CD14-positive monocyte (primary cell): Measurements from ENCODE around the gene LIN28B. TPM values are rescaled to one million over a fixed set of nuclear protein-coding genes. Genes with fewer than 3 reads are reported as not detected.

Experiments
- DNase-seq, 3 donors: peaks; one replicate each; pipeline ENCODE4 v3.0.0-alpha.2; 2011 to 2022
- H2AFZ ChIP-seq: 2 replicates; pipeline ENCODE4 v1.6.0; 2012; ENCODE audit warnings: mild to moderate bottlenecking, low read depth, low read length, inconsistent platforms; ENCODE audit not compliant: insufficient read depth, poor library complexity, severe bottlenecking
- H3K27ac ChIP-seq, 2 donors: 1 replicate in 1 of 2; 2 replicates in 1 of 2; pipeline ENCODE4 v1.5.1; 2012 to 2013; ENCODE audit warnings: low read length in 2 of 2, control low read depth in 1 of 2, inconsistent platforms in 1 of 2, low read depth in 1 of 2, mild to moderate bottlenecking in 1 of 2
- H3K27me3 ChIP-seq, 2 donors: one replicate each; pipeline versions ENCODE4 v1.6.0 to v1.6.1; 2011 to 2013; ENCODE audit warnings: low read length in 2 of 2; ENCODE audit not compliant: control insufficient read depth in 2 of 2, insufficient read depth in 2 of 2
- H3K36me3 ChIP-seq, 2 donors: replicated peaks in 1 of 2; 1 replicate in 1 of 2; 2 replicates in 1 of 2; pipeline versions ENCODE4 v1.5.1 to v1.6.1; 2012 to 2013; ENCODE audit warnings: low read length in 2 of 2, control low read depth in 1 of 2, inconsistent platforms in 1 of 2, mild to moderate bottlenecking in 1 of 2; ENCODE audit not compliant: insufficient read depth in 2 of 2, control insufficient read depth in 1 of 2
- H3K4me1 ChIP-seq, 2 donors: 1 replicate in 1 of 2; 2 replicates in 1 of 2; pipeline versions ENCODE4 v1.5.1 to v1.6.1; 2012 to 2013; ENCODE audit warnings: low read length in 2 of 2, control low read depth in 1 of 2, inconsistent platforms in 1 of 2, mild to moderate bottlenecking in 1 of 2, moderate library complexity in 1 of 2; ENCODE audit not compliant: insufficient read depth in 2 of 2, control insufficient read depth in 1 of 2
- H3K4me2 ChIP-seq: replicated peaks from 2 replicates; pipeline ENCODE3; 2012; ENCODE audit warnings: low read length, moderate library complexity, mild to moderate bottlenecking; ENCODE audit not compliant: poor library complexity, severe bottlenecking; ENCODE audit errors: extremely low read depth
- H3K4me3 ChIP-seq, 3 experiments: fragments of 200-600 bp in 1 of 3; sonication (generic) in 1 of 3; replicated peaks in 1 of 3; 1 replicate in 2 of 3; 2 replicates in 1 of 3; pipeline ENCODE4 v1.5.1; 2011 to 2013; ENCODE audit warnings: low read length in 3 of 3, mild to moderate bottlenecking in 3 of 3, control low read depth in 2 of 3, low read depth in 2 of 3, inconsistent platforms in 1 of 3, moderate library complexity in 1 of 3
- H3K79me2 ChIP-seq: 2 replicates; pipeline ENCODE4 v1.6.0; 2012; ENCODE audit warnings: mild to moderate bottlenecking, control low read depth, inconsistent platforms, low read length, moderate library complexity; ENCODE audit not compliant: insufficient read depth
- H3K9ac ChIP-seq: 2 replicates; pipeline ENCODE4 v1.6.0; 2017; ENCODE audit warnings: low read length, mild to moderate bottlenecking; ENCODE audit not compliant: insufficient read depth, poor library complexity, severe bottlenecking
- H3K9me3 ChIP-seq, 2 donors: replicated peaks in 1 of 2; 1 replicate in 1 of 2; 2 replicates in 1 of 2; pipeline versions ENCODE4 v1.5.1 to v1.6.1; 2012 to 2013; ENCODE audit warnings: low read length in 2 of 2, control low read depth in 1 of 2; ENCODE audit not compliant: control insufficient read depth in 1 of 2, insufficient read depth in 1 of 2
- H4K20me1 ChIP-seq: 2 replicates; pipeline ENCODE4 v1.6.0; 2012; ENCODE audit warnings: mild to moderate bottlenecking, low read length, control low read depth, moderate library complexity; ENCODE audit not compliant: insufficient read depth
- H3K27ac Mint-ChIP-seq, 7 donors: one replicate each; pipeline ENCODE4 v1.8.0; 2020; ENCODE audit warnings: mild to moderate bottlenecking in 7 of 7, mixed read lengths in 7 of 7, moderate library complexity in 6 of 7, inconsistent platforms in 2 of 7
- H3K27me3 Mint-ChIP-seq, 3 donors: one replicate each; pipeline ENCODE4 v1.8.0; 2021 to 2022; ENCODE audit warnings: low read depth in 3 of 3, mild to moderate bottlenecking in 3 of 3, mixed read lengths in 3 of 3, moderate library complexity in 3 of 3, inconsistent platforms in 1 of 3
- H3K36me3 Mint-ChIP-seq, 2 donors: one replicate each; pipeline ENCODE4 v1.8.0; 2020; ENCODE audit warnings: mixed read lengths in 2 of 2, inconsistent platforms in 1 of 2, mild to moderate bottlenecking in 1 of 2
- H3K4me1 Mint-ChIP-seq: one replicate; pipeline ENCODE4 v1.8.0; 2020; ENCODE audit warnings: mild to moderate bottlenecking, mixed read lengths
- H3K4me3 Mint-ChIP-seq, 2 donors: one replicate each; pipeline ENCODE4 v1.8.0; 2020; ENCODE audit warnings: mild to moderate bottlenecking in 2 of 2, mixed read lengths in 2 of 2, moderate library complexity in 1 of 2
- H3K9me3 Mint-ChIP-seq, 7 donors: one replicate each; pipeline ENCODE4 v1.8.0; 2020 to 2022; ENCODE audit warnings: mixed read lengths in 7 of 7, mild to moderate bottlenecking in 6 of 7, moderate library complexity in 6 of 7, inconsistent platforms in 2 of 7
- CTCF ChIP-seq: fragments of 200-600 bp; IDR thresholded peaks from one replicate; pipeline ENCODE4 v1.8.0; 2022; ENCODE audit warnings: antibody characterized with exemption, mild to moderate bottlenecking
- WGBS: methylation state at CpG from one replicate; pipeline ENCODE4 v1.1.5; 2013; ENCODE audit warnings: missing lambda C conversion rate; ENCODE audit not compliant: insufficient coverage; 5-methylcytosine and 5-hydroxymethylcytosine counted together
- intact Hi-C, 2 donors: fragments of 100-400 bp; cut with micrococcal nuclease; formaldehyde crosslinking; loops; one replicate each; pipeline versions ENCODE4 v1.15.0 to v1.15.1; 2023
- polyA minus RNA-seq: library from RNA; depleted of rRNA, polyadenylated mRNA; stranded (reverse); fragments of >200 nt; gene quantifications from 2 replicates; pipeline ENCODE4 v1.2.3, GENCODE V29; 2012
- polyA plus RNA-seq, 3 donors: library from polyadenylated mRNA; depleted of rRNA in 1 of 3; unstranded in 2 of 3; stranded (reverse) in 1 of 3; fragments of 300-500 nt in 2 of 3; fragments of >200 nt in 1 of 3; fragmentation: Illumina TruSeq in 2 of 3; gene quantifications; 1 replicate in 2 of 3; 2 replicates in 1 of 3; pipeline ENCODE4 v1.2.3, GENCODE V29; 2012 to 2021
- total RNA-seq, 12 experiments: library from RNA in 1 of 12; stranded (reverse) in 1 of 12; fragments of 120-200 nt in 1 of 12; gene quantifications; one replicate each; pipeline ENCODE4 v1.2.4 and lab custom pipeline; 2013 to 2026; ENCODE audit warnings: mixed read lengths in 6 of 12, inconsistent platforms in 1 of 12

Gene LIN28B
- total RNA-seq (2013) = 0.04 TPM
- polyA plus RNA-seq = not detected
- polyA minus RNA-seq = under 0.01 TPM in 1 of 2 replicates, not detected in the other
- total RNA-seq (lab: John Stamatoyannopoulos, UW) = 0 to 2.9 (median 0) reads per million in 11 experiments

- no peaks in the 10 kb centered on the region for H3K36me3 ChIP-seq
- Mint-ChIP-seq H3K4me1 (peaks cover 8% of the 10 kb centered on the region), H3K9me3 (peaks cover 4 to 24% (median 12%) of the 10 kb centered on the region in 7 donors), H3K27me3 (peaks cover 72 to 80% (median 74%) of the 10 kb centered on the region in 3 donors), H3K27ac (no peak within 1 kb of the TSS), H3K36me3 (peaks cover 5 to 8% of the 10 kb centered on the region in 2 donors), H3K4me3 (peak within 1 kb of the TSS in 1 of 2 donors; percentile 79)
- no peaks in the 10 kb centered on the region for H4K20me1 ChIP-seq
- no peaks in the 10 kb centered on the region for H3K79me2 ChIP-seq
- H3K27me3 ChIP-seq = peaks cover 74 to 87% of the 10 kb centered on the region in 2 donors
- H3K9me3 ChIP-seq = peaks cover 0 to 37% of the 10 kb centered on the region in 2 donors
- no peak within 1 kb of the TSS for H3K9ac ChIP-seq
- 9% methylated on average over 7 of the region's 15 CpGs for WGBS
- DNase-seq = no peak
- no peak within 1 kb of the TSS for H3K4me3 ChIP-seq
- no peak within 1 kb of the TSS for H3K27ac ChIP-seq
- H3K4me1 ChIP-seq = no peaks in the 10 kb centered on the region
- H3K4me2 ChIP-seq = no peak within 1 kb of the TSS
- intact Hi-C loops = no loop called here
- no peak for TF ChIP-seq CTCF
- H2AFZ ChIP-seq = no peak within 1 kb of the TSS
These were observed at the start of gene LIN28B for GRCh38 chr6:104956731-104957294. LIN28B (plus strand) TSS chr6:104957107; CDS start chr6:104957251, 144 bp downstream.

- no peak for TF ChIP-seq CTCF
- no peak overlapping the region for H3K4me3 ChIP-seq
- no peak for DNase-seq
- no peaks in the 10 kb centered on the region for H3K36me3 ChIP-seq
- Mint-ChIP-seq H3K4me3 (no peak overlapping the region), H3K36me3 (no peaks in the 10 kb centered on the region), H3K27ac (no peak overlapping the region), H3K27me3 (peaks cover 3 to 5% (median 5%) of the 10 kb centered on the region in 3 donors), H3K9me3 (peaks cover 0 to 25% (median 13%) of the 10 kb centered on the region in 7 donors), H3K4me1 (no peaks in the 10 kb centered on the region)
- H3K27me3 ChIP-seq = no peaks in the 10 kb centered on the region
- H3K9ac ChIP-seq = no peak overlapping the region
- intact Hi-C loops = no loop called here
- no peak overlapping the region for H3K27ac ChIP-seq
- no peaks in the 10 kb centered on the region for H3K79me2 ChIP-seq
- H3K4me1 ChIP-seq = no peaks in the 10 kb centered on the region
- H3K4me2 ChIP-seq = no peak overlapping the region
- H4K20me1 ChIP-seq = no peaks in the 10 kb centered on the region
- H3K9me3 ChIP-seq = peaks cover 0 to 18% of the 10 kb centered on the region in 2 donors
- 87% methylated on average over 5 of the region's 6 CpGs for WGBS
- H2AFZ ChIP-seq = no peak overlapping the region
These were observed 48.6 kb upstream of the LIN28B start for GRCh38 chr6:104908031-104908887.
